Measurements from ENCODE around the gene RPN1. TPM values are rescaled to one million over a fixed set of nuclear protein-coding genes. Genes with fewer than 3 reads are reported as not detected.

The RPN1 gene
- total RNA-seq, 1 experiment from 2014 or later, result 185 TPM

DNA sequence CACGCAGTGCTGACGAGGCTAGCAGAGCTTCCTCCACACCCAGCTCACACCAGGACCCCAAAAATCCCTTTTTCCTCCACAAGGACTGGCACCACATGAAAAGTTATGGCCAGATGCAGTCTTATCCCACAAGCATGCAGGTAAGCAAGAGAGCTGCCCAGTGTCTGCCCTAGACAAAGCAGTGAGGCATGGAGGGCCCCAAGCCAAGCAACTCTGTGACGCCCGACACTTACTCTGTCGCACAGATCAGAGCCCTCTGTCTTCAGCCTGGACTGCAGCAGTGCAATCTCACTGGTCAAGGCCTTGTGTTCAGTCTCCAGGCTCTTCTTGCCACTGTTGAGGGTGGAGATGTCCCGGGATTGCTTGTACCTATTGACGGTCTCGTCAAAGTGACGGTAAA, 28.7 kb downstream of the RPN1 start:
- ChIA-PET CTCF (interaction anchor here (0.6 to 0.7 kb wide), 2 partner anchors 25 to 448 kb away, joined by 5 to 9 read pairs; no protein-coding TSS in a partner anchor), POLR2A (ENCODE audit: unreplicated experiment) (no interaction called here)
- Histone ChIP-seq H3K4me1 (replicated peaks; ENCODE audit: insufficient read depth) (no peaks in the 10 kb centered on the region), H2AFZ (no peak overlapping the region), H3K4me3 (no peak overlapping the region), H3F3A (ENCODE audit: insufficient read depth, low read depth) (peaks cover 12% of the 10 kb centered on the region; the same call in 1 of the 2 replicates), H3K9me3 (ENCODE audit: insufficient read depth, low read depth) (no peaks in the 10 kb centered on the region), H3K36me3 (ENCODE audit: low read depth) (peaks cover 50% of the 10 kb centered on the region), H3K27ac (no peak overlapping the region), H4K20me1 (ENCODE audit: insufficient read depth) (peaks cover 17% of the 10 kb centered on the region), H3K79me2 (ENCODE audit: low read depth) (0 out of 2 replicates have a peak, but pooled peaks cover 3% of the 10 kb centered on the region), H3K4me2 (no peak overlapping the region), H3K9me2 (ENCODE audit: insufficient read depth) (no peaks in the 10 kb centered on the region), H3K27me3 (ENCODE audit: insufficient read depth, low read depth) (no peaks in the 10 kb centered on the region)
- intact Hi-C loops (cut with micrococcal nuclease; ENCODE audit: unreplicated experiment), result no loop called here
- no TSS peak for BruUV-seq (replicated peaks)
- DNase-seq, result no peak
- TF ChIP-seq EZH2 (IDR thresholded peaks at IDR 0.05; ENCODE audit: low read depth), result no peak
- TF ChIP-seq, protein P1, sequence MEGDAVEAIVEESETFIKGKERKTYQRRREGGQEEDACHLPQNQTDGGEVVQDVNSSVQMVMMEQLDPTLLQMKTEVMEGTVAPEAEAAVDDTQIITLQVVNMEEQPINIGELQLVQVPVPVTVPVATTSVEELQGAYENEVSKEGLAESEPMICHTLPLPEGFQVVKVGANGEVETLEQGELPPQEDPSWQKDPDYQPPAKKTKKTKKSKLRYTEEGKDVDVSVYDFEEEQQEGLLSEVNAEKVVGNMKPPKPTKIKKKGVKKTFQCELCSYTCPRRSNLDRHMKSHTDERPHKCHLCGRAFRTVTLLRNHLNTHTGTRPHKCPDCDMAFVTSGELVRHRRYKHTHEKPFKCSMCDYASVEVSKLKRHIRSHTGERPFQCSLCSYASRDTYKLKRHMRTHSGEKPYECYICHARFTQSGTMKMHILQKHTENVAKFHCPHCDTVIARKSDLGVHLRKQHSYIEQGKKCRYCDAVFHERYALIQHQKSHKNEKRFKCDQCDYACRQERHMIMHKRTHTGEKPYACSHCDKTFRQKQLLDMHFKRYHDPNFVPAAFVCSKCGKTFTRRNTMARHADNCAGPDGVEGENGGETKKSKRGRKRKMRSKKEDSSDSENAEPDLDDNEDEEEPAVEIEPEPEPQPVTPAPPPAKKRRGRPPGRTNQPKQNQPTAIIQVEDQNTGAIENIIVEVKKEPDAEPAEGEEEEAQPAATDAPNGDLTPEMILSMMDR (conservative IDR thresholded peaks at IDR 0.05), result no peak

- Histone ChIP-seq H3K9me3 (ENCODE audit: insufficient read depth, low read depth) (no peaks in the 10 kb centered on the region), H4K20me1 (ENCODE audit: insufficient read depth) (peaks cover 17% of the 10 kb centered on the region), H3K4me2 (no peak overlapping the region), H3K27me3 (ENCODE audit: insufficient read depth, low read depth) (no peaks in the 10 kb centered on the region), H3K4me1 (replicated peaks; ENCODE audit: insufficient read depth) (no peaks in the 10 kb centered on the region), H2AFZ (no peak overlapping the region), H3K79me2 (ENCODE audit: low read depth) (0 out of 2 replicates have a peak, but pooled peaks cover 2% of the 10 kb centered on the region), H3K4me3 (no peak overlapping the region), H3K9me2 (ENCODE audit: insufficient read depth) (no peaks in the 10 kb centered on the region), H3K27ac (no peak overlapping the region), H3F3A (ENCODE audit: insufficient read depth, low read depth) (peaks cover 13% of the 10 kb centered on the region; the same call in 1 of the 2 replicates), H3K36me3 (ENCODE audit: low read depth) (peaks cover 43% of the 10 kb centered on the region)
- no peak for DNase-seq
- CTCF ChIA-PET, result interaction anchor here (0.6 to 0.7 kb wide), 2 partner anchors 26 to 447 kb away, joined by 5 to 9 read pairs; no protein-coding TSS in a partner anchor
- no TSS peak for BruUV-seq (replicated peaks)
- no peak for TF ChIP-seq EZH2 (IDR thresholded peaks at IDR 0.05; ENCODE audit: low read depth)
- TF ChIP-seq, protein P1 (conservative IDR thresholded peaks at IDR 0.05), result no peak
- POLR2A ChIA-PET (ENCODE audit: unreplicated experiment), result no interaction called here
- intact Hi-C loops (cut with micrococcal nuclease; ENCODE audit: unreplicated experiment), result no loop called here
Measured at GRCh38 chr3:128621234-128621633, 29.4 kb downstream of the RPN1 start.

- H2AFZ ChIP-seq, result no peak overlapping the region
- ChIA-PET POLR2A (ENCODE audit: unreplicated experiment) (no interaction called here), CTCF (no interaction called here)
- H3K4me3 ChIP-seq, result no peak overlapping the region
- H4K20me1 ChIP-seq (ENCODE audit: insufficient read depth), result peaks cover 17% of the 10 kb centered on the region
- intact Hi-C loops (cut with micrococcal nuclease; ENCODE audit: unreplicated experiment), result no loop called here
- DNase-seq, result no peak
- H3K4me1 ChIP-seq (replicated peaks; ENCODE audit: insufficient read depth), result no peaks in the 10 kb centered on the region
- H3K9me2 ChIP-seq (ENCODE audit: insufficient read depth), result no peaks in the 10 kb centered on the region
- no peaks in the 10 kb centered on the region for H3K27me3 ChIP-seq (ENCODE audit: insufficient read depth, low read depth)
- peaks cover 35% of the 10 kb centered on the region for H3K36me3 ChIP-seq (ENCODE audit: low read depth)
- no peak for TF ChIP-seq EZH2 (IDR thresholded peaks at IDR 0.05; ENCODE audit: low read depth)
- TF ChIP-seq, protein P1 (conservative IDR thresholded peaks at IDR 0.05), result no peak
- no peaks in the 10 kb centered on the region for H3K79me2 ChIP-seq (ENCODE audit: low read depth)
- H3F3A ChIP-seq (ENCODE audit: insufficient read depth, low read depth), result peaks cover 13% of the 10 kb centered on the region; the same call in 1 of the 2 replicates
- BruUV-seq (replicated peaks), result no TSS peak
- no peak overlapping the region for H3K4me2 ChIP-seq
- no peaks in the 10 kb centered on the region for H3K9me3 ChIP-seq (ENCODE audit: insufficient read depth, low read depth)
- H3K27ac ChIP-seq, result no peak overlapping the region
Measured at GRCh38 chr3:128620268-128620691, 30.3 kb downstream of the RPN1 start.
